Esophagus squamous epithelium (tissue), 5 donors: ENCODE measurements around the gene SEPHS2. TPM values are rescaled to one million over a fixed set of nuclear protein-coding genes. Genes with fewer than 3 reads are reported as not detected.

Source experiments
- DNase-seq: peaks from one replicate; lab custom pipeline; 2025; lab: John Stamatoyannopoulos, UW
- H3K27ac ChIP-seq, 4 donors: fragments of 200-600 bp; sonication (generic); one replicate each; pipeline ENCODE4 v1.5.1; 2016 to 2019; ENCODE audit warnings: mild to moderate bottlenecking in 1 of 4
- H3K27me3 ChIP-seq, 4 donors: fragments of 200-600 bp; sonication (generic); 1 replicate in 3 of 4; 2 replicates in 1 of 4; pipeline versions ENCODE4 v1.5.1 to v1.6.0; 2017 to 2021; ENCODE audit warnings: antibody characterized with exemption in 1 of 4
- H3K36me3 ChIP-seq, 3 donors: fragments of 200-600 bp; sonication (generic); one replicate each; pipeline ENCODE4 v1.5.1; 2016 to 2019
- H3K4me1 ChIP-seq, 3 donors: fragments of 200-600 bp; sonication (generic); one replicate each; pipeline ENCODE4 v1.5.1; 2017 to 2019
- H3K4me3 ChIP-seq, 4 donors: fragments of 200-600 bp; sonication (generic); 1 replicate in 3 of 4; 2 replicates in 1 of 4; pipeline ENCODE4 v1.5.1; 2016 to 2019; ENCODE audit warnings: mild to moderate bottlenecking in 2 of 4, moderate library complexity in 1 of 4
- H3K9me3 ChIP-seq, 3 donors: fragments of 200-600 bp; sonication (generic); one replicate each; pipeline ENCODE4 v1.5.1; 2016 to 2019
- POLR2A ChIP-seq, 4 donors: fragments of 450-650 bp; IDR thresholded peaks; one replicate each; pipeline ENCODE4 v1.6.1; 2017; ENCODE audit warnings: antibody characterized with exemption in 4 of 4, mild to moderate bottlenecking in 4 of 4, moderate library complexity in 3 of 4
- WGBS, 2 donors: methylation state at CpG; one replicate each; pipeline ENCODE4 v1.1.5; 2018; 5-methylcytosine and 5-hydroxymethylcytosine counted together
- intact Hi-C: fragments of 100-400 bp; cut with DNase I; formaldehyde crosslinking; loops from one replicate; pipeline ENCODE4 v1.15.0; 2022
- total RNA-seq, 4 donors: library from RNA; depleted of rRNA; stranded (reverse); fragments of >200 nt; gene quantifications; one replicate each; pipeline ENCODE4 v1.1.0, GENCODE V29; 2016
- TF ChIP-seq, protein P1 (sequence below), 6 experiments: fragments of 450-650 bp in 4 of 6; fragments of 200-600 bp in 2 of 6; sonication (generic) in 2 of 6; IDR thresholded peaks; one replicate each; pipeline ENCODE4 v1.5.1; 2016 to 2019; ENCODE audit warnings: antibody characterized with exemption in 6 of 6, mild to moderate bottlenecking in 4 of 6, moderate library complexity in 4 of 6
- donor health status: DM: yes; HTN: yes; CAD: no.

SEPHS2 gene
- total RNA-seq, 4 donors from 2014 or later = 17.7 to 23.5 (median 19.7) TPM

DNA sequence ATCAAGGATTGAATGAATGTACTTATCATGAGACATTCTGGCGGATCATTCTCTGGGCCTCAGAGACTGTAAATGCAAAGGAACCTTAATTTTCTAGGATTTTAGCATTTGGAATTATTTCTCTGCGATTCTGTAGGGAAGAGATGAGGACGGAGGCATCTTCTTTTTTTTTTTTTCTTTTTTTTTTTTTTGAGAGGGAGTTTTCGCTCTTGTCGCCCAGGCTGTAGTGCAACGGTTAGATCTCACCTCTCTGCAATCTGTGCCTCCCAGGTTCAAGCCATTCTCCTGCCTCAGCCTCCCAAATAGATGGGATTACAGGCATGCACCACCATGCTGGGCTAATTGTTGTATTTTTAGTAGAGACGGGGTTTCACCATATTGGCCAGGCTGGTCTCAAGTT is 29.0 kb upstream of the SEPHS2 start:
- peaks cover 0 to 4% (median 3%) of the 10 kb centered on the region in 3 donors for H3K4me1 ChIP-seq
- DNase-seq = no peak
- intact Hi-C loops = no loop called here
- 72 to 77% methylated on average over 7 of the region's 7 CpGs for WGBS, 2 donors
- TF ChIP-seq, protein P1, sequence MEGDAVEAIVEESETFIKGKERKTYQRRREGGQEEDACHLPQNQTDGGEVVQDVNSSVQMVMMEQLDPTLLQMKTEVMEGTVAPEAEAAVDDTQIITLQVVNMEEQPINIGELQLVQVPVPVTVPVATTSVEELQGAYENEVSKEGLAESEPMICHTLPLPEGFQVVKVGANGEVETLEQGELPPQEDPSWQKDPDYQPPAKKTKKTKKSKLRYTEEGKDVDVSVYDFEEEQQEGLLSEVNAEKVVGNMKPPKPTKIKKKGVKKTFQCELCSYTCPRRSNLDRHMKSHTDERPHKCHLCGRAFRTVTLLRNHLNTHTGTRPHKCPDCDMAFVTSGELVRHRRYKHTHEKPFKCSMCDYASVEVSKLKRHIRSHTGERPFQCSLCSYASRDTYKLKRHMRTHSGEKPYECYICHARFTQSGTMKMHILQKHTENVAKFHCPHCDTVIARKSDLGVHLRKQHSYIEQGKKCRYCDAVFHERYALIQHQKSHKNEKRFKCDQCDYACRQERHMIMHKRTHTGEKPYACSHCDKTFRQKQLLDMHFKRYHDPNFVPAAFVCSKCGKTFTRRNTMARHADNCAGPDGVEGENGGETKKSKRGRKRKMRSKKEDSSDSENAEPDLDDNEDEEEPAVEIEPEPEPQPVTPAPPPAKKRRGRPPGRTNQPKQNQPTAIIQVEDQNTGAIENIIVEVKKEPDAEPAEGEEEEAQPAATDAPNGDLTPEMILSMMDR (IDR thresholded peaks at IDR 0.05) = no peak
- TF ChIP-seq POLR2A (IDR thresholded peaks at IDR 0.05) = no peak
- H3K27me3 ChIP-seq = peaks cover 0 to 36% (median 4%) of the 10 kb centered on the region in 4 donors
- H3K9me3 ChIP-seq = no peaks in the 10 kb centered on the region
- peak overlapping the region in 1 of 4 donors; percentile 30 for H3K4me3 ChIP-seq
- H3K36me3 ChIP-seq = no peaks in the 10 kb centered on the region
- H3K27ac ChIP-seq = no peak overlapping the region

DNA sequence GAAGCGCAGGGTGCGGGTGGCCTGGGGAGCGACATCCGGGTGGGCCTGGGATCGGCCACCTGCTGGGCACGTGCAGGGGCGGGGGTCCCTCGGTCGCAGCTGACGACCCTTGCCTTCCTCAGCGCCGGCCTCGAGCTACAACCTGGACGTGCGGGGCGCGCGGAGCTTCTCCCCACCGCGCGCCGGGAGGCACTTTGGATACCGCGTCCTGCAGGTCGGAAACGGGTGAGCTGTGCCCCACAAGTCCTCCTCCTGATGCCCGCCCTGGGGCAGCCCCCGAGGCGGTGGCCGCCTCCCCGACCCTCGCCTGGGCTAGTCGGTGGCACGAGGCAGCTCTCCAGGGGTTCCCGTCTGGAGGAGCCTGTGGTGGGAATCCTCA is 28.4 kb upstream of the SEPHS2 start:
- Histone ChIP-seq H3K4me1 (peaks cover 0 to 4% (median 3%) of the 10 kb centered on the region in 3 donors), H3K27me3 (peaks cover 0 to 36% (median 4%) of the 10 kb centered on the region in 4 donors), H3K27ac (peak overlapping the region in 3 of 4 donors; percentile 10 to 57 (median 54)), H3K36me3 (no peaks in the 10 kb centered on the region), H3K9me3 (no peaks in the 10 kb centered on the region), H3K4me3 (peak overlapping the region in 3 of 4 donors; percentile 21 to 51 (median 30))
- no peak for DNase-seq
- intact Hi-C loops = no loop called here
- WGBS, 2 donors = 20% methylated on average over 1 of the region's 35 CpGs; no CpG with 5 or more reads in 1 of the 2 donors
- TF ChIP-seq, protein P1 (IDR thresholded peaks at IDR 0.05) = no peak
- TF ChIP-seq POLR2A (IDR thresholded peaks at IDR 0.05) = no peak

DNA sequence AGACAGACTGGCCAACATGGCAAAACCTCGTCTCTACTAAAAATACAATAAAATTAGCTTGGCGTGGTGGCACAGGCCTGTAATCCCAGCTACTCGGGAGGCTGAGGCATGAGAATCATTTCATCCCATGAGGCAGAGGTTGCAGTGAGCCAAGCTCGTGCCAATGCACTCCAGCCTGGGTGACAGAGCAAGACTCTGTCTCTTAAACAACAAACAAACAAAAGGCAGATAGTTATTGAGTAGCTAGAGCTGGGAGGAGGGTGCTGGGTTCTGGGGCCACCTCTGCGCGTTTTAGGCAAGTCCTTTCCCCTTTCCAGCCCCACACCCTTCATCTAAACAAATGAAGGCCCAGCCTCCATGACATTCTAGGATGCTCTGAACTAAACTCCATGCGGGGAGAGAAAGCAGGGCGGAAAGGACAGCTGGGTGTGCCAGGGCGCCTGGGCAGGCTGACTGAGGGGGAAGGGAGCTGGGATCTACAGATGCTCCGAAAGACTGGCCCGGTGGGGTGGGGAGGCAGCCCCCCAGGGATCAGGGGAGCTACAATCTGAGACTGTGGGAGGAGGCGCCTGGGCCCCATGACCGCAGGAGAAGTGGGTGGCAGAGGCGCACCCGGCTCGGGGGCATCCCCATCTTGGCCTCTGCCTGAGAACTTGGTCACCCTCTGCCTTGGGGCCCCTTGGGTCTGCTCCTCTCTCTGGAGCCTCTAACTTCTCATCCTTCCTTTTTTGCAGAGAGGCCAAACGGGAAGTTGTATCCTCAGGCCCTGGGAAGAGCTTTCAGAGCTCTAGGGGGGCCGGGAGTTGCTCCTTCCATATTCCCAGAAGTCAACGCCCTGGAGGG is 27.8 kb upstream of the SEPHS2 start:
- Histone ChIP-seq H3K27me3 (peaks cover 0 to 36% (median 4%) of the 10 kb centered on the region in 4 donors), H3K36me3 (no peaks in the 10 kb centered on the region), H3K4me1 (peaks cover 0 to 4% (median 3%) of the 10 kb centered on the region in 3 donors), H3K4me3 (peak overlapping the region in 3 of 4 donors; percentile 21 to 51 (median 30)), H3K27ac (peak overlapping the region in 3 of 4 donors; percentile 10 to 57 (median 54)), H3K9me3 (no peaks in the 10 kb centered on the region)
- TF ChIP-seq POLR2A (IDR thresholded peaks at IDR 0.05) = no peak
- no peak for DNase-seq
- WGBS, 2 donors = 59 to 64% methylated on average over 11 of the region's 19 CpGs
- intact Hi-C loops = no loop called here

DNA sequence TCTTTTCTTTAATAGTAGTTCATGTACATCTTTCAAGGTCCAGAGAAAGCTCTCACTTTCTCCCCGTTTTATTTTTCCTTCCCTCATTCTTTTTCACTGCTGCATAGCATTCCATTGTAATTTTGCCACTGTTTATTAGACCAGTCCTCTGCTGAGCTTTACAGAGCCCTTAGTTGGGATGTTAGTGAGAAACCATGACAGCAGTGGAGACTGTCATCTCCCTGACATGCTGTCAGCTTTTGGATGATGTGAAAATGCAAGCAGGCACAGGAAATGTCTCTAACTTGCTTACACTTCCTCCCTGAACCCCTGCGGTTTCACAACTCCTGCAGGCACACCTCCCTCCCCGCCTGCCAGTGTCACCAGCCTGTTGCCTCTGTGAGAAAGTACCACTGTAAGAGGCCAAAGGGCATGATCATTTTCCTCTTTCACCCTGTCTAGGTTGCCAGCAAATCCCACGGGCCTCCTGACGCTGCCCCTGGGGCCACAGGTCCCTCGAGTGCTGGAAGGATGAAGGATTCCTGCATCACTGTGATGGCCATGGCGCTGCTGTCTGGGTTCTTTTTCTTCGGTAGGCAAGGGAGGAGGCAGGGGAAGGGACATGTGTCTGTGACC is 26.8 kb upstream of the SEPHS2 start, which contains the start of gene ITGAL:
Gene ITGAL, plus strand, starts transcription at position 415 of the 615 bp plus-strand sequence. Its CDS starts 96 bp downstream, at position 511.
- peak within 1 kb of the TSS in 3 of 4 donors; percentile 21 to 51 (median 30) for H3K4me3 ChIP-seq
- TF ChIP-seq, protein P1 (IDR thresholded peaks at IDR 0.05) = no peak
- TF ChIP-seq POLR2A (IDR thresholded peaks at IDR 0.05) = peak in 1 of 4 donors; percentile 32

DNA sequence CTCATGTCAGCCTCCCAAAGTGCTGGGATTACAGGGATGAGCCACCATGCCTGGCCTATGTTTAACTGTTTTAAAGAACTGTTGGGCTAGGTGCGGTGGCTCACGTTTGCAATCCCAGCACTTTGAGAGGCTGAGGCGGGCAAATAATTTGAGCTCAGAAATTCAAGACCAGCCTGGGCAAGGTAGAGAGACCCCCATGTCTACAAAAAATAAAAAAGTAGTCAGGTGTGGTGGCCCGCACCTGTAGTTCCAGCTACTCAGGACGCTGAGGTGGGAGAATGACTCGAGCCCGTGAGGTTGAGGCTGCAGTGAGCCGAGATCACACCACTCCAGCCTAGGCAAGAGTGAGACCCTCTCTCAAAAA is 24.9 kb upstream of the SEPHS2 start:
- DNase-seq = no peak
- H3K27me3 ChIP-seq = peaks cover 0 to 32% (median 4%) of the 10 kb centered on the region in 4 donors
- peaks cover 0 to 4% (median 3%) of the 10 kb centered on the region in 3 donors for H3K4me1 ChIP-seq
- H3K9me3 ChIP-seq = no peaks in the 10 kb centered on the region
- H3K4me3 ChIP-seq = no peak overlapping the region
- intact Hi-C loops = no loop called here
- H3K27ac ChIP-seq = peak overlapping the region in 2 of 4 donors; percentile 25
- H3K36me3 ChIP-seq = no peaks in the 10 kb centered on the region
- TF ChIP-seq, protein P1 (IDR thresholded peaks at IDR 0.05) = no peak
- TF ChIP-seq POLR2A (IDR thresholded peaks at IDR 0.05) = no peak
- 81 to 83% methylated on average over 8 of the region's 8 CpGs for WGBS, 2 donors

More for the DNA sequence above, 26.8 kb upstream of the SEPHS2 start, which contains the start of gene ITGAL:
- 59 to 71% methylated on average over 5 to 6 of the region's 8 CpGs for whole genome bisulfite sequencing, 2 donors
- peak; percentile 31 for DNase-seq
- peaks cover 0 to 4% (median 3%) of the 10 kb centered on the region in 3 donors for H3K4me1 ChIP-seq
- intact Hi-C loops = no loop called here
- no peaks in the 10 kb centered on the region for H3K36me3 ChIP-seq
- no peaks in the 10 kb centered on the region for H3K9me3 ChIP-seq
- peak within 1 kb of the TSS in 2 of 4 donors; percentile 54 to 57 for H3K27ac ChIP-seq
- H3K27me3 ChIP-seq = peaks cover 0 to 36% (median 4%) of the 10 kb centered on the region in 4 donors
